SU-DHL-6 (cell line): ENCODE results near the gene CFC1B.
"Not testable (repeated sequence)": the region's sequence is repeated elsewhere in the genome, so short reads cannot be mapped to it uniquely, and the experiment has no call there.

Experiments
- EZH2phosphoT487 ChIP-seq: fragments of 200-600 bp; sonication (generic), shearing (Covaris generic); conservative IDR thresholded peaks from 2 replicates; pipeline ENCODE4 v1.6.1; 2018; ENCODE audit warnings: mild to moderate bottlenecking, antibody characterized with exemption, low read length, moderate library complexity, mixed read lengths
- TF ChIP-seq, protein P1 (sequence below): fragments of 200-600 bp; sonication (generic); IDR thresholded peaks from one replicate; pipeline ENCODE4 v1.5.1; 2017; ENCODE audit warnings: antibody characterized with exemption, mild to moderate bottlenecking, low read length, moderate library complexity; ENCODE audit not compliant: insufficient read depth, poor library complexity, severe bottlenecking

DNA sequence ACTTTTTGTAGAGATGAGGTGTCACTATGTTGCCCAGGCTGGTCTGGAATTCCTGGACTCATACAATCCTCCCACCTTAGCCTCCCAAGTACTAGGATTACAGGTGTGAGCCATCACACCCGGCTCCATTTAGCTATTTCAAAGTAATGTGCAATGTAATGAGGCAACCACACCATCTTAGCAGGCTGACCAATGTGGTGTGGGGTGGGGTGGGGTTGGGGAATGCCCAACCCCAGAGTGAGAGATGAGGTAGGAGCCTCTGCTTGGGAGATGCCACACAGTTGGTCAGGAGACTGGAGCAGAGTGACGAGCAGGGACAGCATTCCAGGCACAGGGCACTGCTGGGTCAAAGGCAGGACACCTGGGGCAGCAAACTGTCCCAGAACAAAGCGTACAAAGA, 27.4 kb downstream of the CFC1B start:
- TF ChIP-seq, protein P1, sequence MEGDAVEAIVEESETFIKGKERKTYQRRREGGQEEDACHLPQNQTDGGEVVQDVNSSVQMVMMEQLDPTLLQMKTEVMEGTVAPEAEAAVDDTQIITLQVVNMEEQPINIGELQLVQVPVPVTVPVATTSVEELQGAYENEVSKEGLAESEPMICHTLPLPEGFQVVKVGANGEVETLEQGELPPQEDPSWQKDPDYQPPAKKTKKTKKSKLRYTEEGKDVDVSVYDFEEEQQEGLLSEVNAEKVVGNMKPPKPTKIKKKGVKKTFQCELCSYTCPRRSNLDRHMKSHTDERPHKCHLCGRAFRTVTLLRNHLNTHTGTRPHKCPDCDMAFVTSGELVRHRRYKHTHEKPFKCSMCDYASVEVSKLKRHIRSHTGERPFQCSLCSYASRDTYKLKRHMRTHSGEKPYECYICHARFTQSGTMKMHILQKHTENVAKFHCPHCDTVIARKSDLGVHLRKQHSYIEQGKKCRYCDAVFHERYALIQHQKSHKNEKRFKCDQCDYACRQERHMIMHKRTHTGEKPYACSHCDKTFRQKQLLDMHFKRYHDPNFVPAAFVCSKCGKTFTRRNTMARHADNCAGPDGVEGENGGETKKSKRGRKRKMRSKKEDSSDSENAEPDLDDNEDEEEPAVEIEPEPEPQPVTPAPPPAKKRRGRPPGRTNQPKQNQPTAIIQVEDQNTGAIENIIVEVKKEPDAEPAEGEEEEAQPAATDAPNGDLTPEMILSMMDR, result not testable (repeated sequence)
- not testable (repeated sequence) for TF ChIP-seq EZH2phosphoT487
